ES-I3 (cell line): ENCODE results near the gene CCDC71L.

Experiments
- H3K36me3 ChIP-seq: 2 replicates; pipeline ENCODE4 v1.6.1; 2013; ENCODE audit warnings: mild to moderate bottlenecking, low read length, control low read depth, moderate library complexity; ENCODE audit not compliant: insufficient read depth
- H3K4me1 ChIP-seq: 2 replicates; pipeline ENCODE4 v1.6.1; 2013; ENCODE audit warnings: mild to moderate bottlenecking, control low read depth, low read length; ENCODE audit not compliant: insufficient read depth
- H3K9ac ChIP-seq: 2 replicates; pipeline ENCODE4 v1.6.1; 2013; ENCODE audit warnings: low read depth, mild to moderate bottlenecking, low read length, moderate library complexity
- H3K9me3 ChIP-seq: 2 replicates; pipeline ENCODE4 v1.6.1; 2013; ENCODE audit warnings: mild to moderate bottlenecking, low read length, moderate library complexity; ENCODE audit not compliant: control insufficient read depth, insufficient read depth

The CCDC71L gene

GRCh38 chr7:106671160-106671559 lies 10.2 kb upstream of the CCDC71L start:
- no peak overlapping the region for H3K9ac ChIP-seq

GRCh38 chr7:106668861-106669524 lies 8.0 kb upstream of the CCDC71L start:
- Histone ChIP-seq H3K9me3 (no peaks in the 10 kb centered on the region), H3K9ac (no peak overlapping the region), H3K36me3 (no peaks in the 10 kb centered on the region), H3K4me1 (no peaks in the 10 kb centered on the region)

More at GRCh38 chr7:106671160-106671559, 10.2 kb upstream of the CCDC71L start:
- H3K4me1 ChIP-seq: no peaks in the 10 kb centered on the region
- no peaks in the 10 kb centered on the region for H3K9me3 ChIP-seq
- no peaks in the 10 kb centered on the region for H3K36me3 ChIP-seq

- Histone ChIP-seq H3K9ac (no peak overlapping the region), H3K9me3 (no peaks in the 10 kb centered on the region), H3K36me3 (no peaks in the 10 kb centered on the region), H3K4me1 (no peaks in the 10 kb centered on the region)
These were observed 5.4 kb upstream of the CCDC71L start for GRCh38 chr7:106666353-106666752.

- no peaks in the 10 kb centered on the region for H3K9me3 ChIP-seq
- H3K4me1 ChIP-seq: no peaks in the 10 kb centered on the region; the same call in 1 of the 2 replicates
- H3K36me3 ChIP-seq: no peaks in the 10 kb centered on the region
- no peak overlapping the region for H3K9ac ChIP-seq
These were observed 3.4 kb upstream of the CCDC71L start for GRCh38 chr7:106664343-106664742.

GRCh38 chr7:106659963-106660861 lies 746 bp downstream of the CCDC71L start:
- no peaks in the 10 kb centered on the region for H3K36me3 ChIP-seq
- H3K9ac ChIP-seq: peak overlapping the region; percentile 90
- no peaks in the 10 kb centered on the region for H3K9me3 ChIP-seq
- peaks cover 5% of the 10 kb centered on the region for H3K4me1 ChIP-seq

GRCh38 chr7:106659166-106659962 lies 1.6 kb downstream of the CCDC71L start:
- peak overlapping the region; percentile 83 for H3K9ac ChIP-seq
- no peaks in the 10 kb centered on the region for H3K36me3 ChIP-seq
- peaks cover 5% of the 10 kb centered on the region for H3K4me1 ChIP-seq
- H3K9me3 ChIP-seq: no peaks in the 10 kb centered on the region

GRCh38 chr7:106658316-106659165 lies 2.4 kb downstream of the CCDC71L start:
- no peaks in the 10 kb centered on the region for H3K9me3 ChIP-seq

GRCh38 chr7:106657085-106657991 lies 3.6 kb downstream of the CCDC71L start:
- Histone ChIP-seq H3K9ac (no peak overlapping the region), H3K36me3 (no peaks in the 10 kb centered on the region), H3K4me1 (peaks cover 5% of the 10 kb centered on the region), H3K9me3 (no peaks in the 10 kb centered on the region)

More at GRCh38 chr7:106658316-106659165, 2.4 kb downstream of the CCDC71L start:
- peak overlapping the region; percentile 83 for H3K9ac ChIP-seq
- H3K36me3 ChIP-seq: no peaks in the 10 kb centered on the region
- peaks cover 5% of the 10 kb centered on the region for H3K4me1 ChIP-seq

- Histone ChIP-seq H3K9ac (no peak overlapping the region), H3K9me3 (no peaks in the 10 kb centered on the region), H3K36me3 (no peaks in the 10 kb centered on the region), H3K4me1 (peaks cover 5% of the 10 kb centered on the region)
These were observed 5.1 kb downstream of the CCDC71L start for GRCh38 chr7:106655703-106656498.

- peaks cover 5% of the 10 kb centered on the region; the same call in 1 of the 2 replicates for H3K4me1 ChIP-seq
- no peaks in the 10 kb centered on the region for H3K36me3 ChIP-seq
- no peaks in the 10 kb centered on the region for H3K9me3 ChIP-seq
- no peak overlapping the region for H3K9ac ChIP-seq
These were observed 7.5 kb downstream of the CCDC71L start for GRCh38 chr7:106653488-106653887.

GRCh38 chr7:106652909-106653308 lies 8.0 kb downstream of the CCDC71L start:
- H3K36me3 ChIP-seq: no peaks in the 10 kb centered on the region
- H3K9me3 ChIP-seq: peaks cover 4% of the 10 kb centered on the region; the same call in 1 of the 2 replicates
- no peak overlapping the region for H3K9ac ChIP-seq
- H3K4me1 ChIP-seq: peaks cover 5% of the 10 kb centered on the region; the same call in 1 of the 2 replicates

- Histone ChIP-seq H3K9me3 (peaks cover 4% of the 10 kb centered on the region; the same call in 1 of the 2 replicates), H3K4me1 (peaks cover 5% of the 10 kb centered on the region; the same call in 1 of the 2 replicates), H3K9ac (no peak overlapping the region), H3K36me3 (no peaks in the 10 kb centered on the region)
These were observed 8.9 kb downstream of the CCDC71L start for GRCh38 chr7:106652092-106652491.
